OCI-M1 (cell line): ENCODE results near the gene SMG6.
"Not testable (repeated sequence)": the region's sequence is repeated elsewhere in the genome, so short reads cannot be mapped to it uniquely, and the experiment has no call there.

Source experiments
- DNase-seq: peaks from one replicate; lab custom pipeline; 2025; lab: John Stamatoyannopoulos, UW

Gene SMG6

DNA sequence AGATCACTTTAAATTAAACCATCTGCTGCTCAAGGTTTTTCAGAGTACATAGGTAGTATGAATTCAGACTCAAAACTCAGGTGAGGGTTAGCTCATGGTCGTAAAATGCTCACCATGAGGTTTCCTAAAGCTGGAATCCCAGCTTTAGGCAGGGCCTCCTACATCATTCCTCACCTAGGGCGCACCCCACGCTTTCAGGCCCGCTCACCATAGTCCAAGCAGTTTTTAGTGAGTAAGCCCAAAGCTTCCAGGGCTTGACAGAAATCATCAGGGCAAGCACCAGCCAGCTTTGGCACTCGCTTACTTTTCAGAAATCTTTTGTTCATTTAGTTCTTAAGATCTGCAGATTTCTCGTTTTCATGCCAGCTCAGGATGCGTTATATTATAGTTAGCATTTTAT, 158.9 kb downstream of the SMG6 start:
- DNase-seq = no peak

DNA sequence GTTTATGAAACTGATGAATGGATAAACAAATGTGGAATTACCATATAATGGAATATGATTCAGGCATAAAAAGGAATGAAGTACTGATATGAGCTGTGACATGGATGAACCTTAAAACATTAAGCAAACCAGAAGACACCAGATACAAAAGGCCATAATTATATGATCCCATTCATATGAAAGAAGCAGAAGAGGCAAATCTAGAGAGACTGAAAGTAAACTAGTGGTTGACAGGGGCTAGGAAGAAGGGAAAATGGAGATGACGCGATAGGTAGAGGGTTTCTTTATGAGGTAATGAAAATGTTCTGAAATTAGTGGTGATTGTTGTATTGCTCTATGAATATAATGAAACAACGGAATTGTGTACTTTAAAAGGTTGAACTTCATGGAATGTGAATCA, 160.3 kb downstream of the SMG6 start:
- no peak for DNase-seq

DNA sequence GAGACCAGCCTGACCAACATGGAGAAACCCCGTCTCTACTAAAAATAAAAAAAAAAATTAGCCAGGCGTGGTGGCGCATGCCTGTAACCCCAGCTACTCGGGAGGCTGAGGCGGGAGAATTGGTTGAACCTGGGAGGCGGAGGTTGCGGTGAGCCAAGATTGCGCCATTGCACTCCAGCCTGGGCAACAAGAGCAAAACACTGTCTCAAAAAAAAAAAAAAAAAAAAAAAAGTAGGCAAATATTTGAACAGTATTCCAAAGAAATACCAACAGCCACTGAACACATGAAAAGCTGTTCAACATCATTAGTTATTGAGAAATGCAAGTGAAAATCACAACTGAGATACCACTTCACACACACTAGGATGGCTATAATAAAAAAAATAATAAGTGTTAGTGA, 160.9 kb downstream of the SMG6 start:
- DNase-seq = not testable (repeated sequence)

DNA sequence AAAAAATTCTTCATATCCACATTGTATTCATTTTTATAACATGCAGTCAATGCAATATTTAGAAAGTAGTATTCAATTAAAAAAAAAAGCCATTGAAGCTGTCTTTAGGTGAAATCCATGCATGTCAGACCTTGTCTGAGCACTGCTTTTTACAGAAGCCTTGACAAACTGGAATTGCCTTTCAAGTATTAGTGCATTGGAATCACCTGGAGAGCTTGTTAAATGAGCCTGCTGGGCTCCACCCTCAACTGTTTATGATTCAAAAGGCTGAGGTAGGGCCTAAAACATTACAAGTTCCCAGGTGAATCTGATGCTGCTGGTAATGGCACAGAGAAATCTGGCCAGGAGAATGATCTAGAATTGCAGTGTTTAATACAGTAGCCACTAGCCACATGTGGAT, 162.9 kb downstream of the SMG6 start:
- DNase-seq = no peak

DNA sequence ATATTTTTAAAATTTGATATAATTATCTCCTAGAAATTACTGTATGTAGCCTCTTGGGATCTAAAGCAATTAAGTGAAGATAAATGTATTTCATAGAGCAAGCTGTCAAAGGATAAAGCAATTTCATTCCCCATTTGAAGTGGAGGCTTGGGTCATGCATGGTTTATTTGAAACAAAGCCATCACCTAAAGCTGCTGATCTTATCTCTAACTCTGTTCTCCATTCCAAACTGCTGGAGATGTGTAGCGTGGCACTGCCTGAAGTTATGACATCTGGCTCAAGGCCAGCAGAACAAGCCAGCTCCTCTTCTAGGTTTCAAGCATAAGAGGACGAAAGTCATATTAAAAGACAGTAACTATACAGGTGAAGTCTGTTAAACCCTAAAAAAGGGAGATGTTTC, 164.8 kb downstream of the SMG6 start:
- peak; percentile 51 for DNase-seq

DNA sequence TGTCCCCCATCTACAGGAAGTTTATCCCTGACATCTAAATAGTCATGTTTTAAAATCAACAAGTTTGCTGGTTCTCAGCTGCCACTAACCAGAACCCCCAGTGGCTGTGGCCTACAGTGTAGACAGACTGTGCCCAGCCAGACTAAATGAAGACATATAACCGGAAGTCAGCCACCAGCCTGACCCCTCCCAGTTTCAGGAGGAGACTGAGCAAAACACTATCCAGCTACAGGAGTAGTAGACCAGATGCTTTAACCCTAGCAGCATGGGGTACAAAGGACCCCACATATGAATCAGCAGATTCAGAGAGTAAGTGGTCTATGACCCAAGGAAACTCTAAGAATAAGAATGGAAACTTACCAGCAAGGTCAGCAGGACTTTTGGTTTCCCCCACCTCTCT, 165.3 kb downstream of the SMG6 start:
- peak; percentile 17 for DNase-seq

DNA sequence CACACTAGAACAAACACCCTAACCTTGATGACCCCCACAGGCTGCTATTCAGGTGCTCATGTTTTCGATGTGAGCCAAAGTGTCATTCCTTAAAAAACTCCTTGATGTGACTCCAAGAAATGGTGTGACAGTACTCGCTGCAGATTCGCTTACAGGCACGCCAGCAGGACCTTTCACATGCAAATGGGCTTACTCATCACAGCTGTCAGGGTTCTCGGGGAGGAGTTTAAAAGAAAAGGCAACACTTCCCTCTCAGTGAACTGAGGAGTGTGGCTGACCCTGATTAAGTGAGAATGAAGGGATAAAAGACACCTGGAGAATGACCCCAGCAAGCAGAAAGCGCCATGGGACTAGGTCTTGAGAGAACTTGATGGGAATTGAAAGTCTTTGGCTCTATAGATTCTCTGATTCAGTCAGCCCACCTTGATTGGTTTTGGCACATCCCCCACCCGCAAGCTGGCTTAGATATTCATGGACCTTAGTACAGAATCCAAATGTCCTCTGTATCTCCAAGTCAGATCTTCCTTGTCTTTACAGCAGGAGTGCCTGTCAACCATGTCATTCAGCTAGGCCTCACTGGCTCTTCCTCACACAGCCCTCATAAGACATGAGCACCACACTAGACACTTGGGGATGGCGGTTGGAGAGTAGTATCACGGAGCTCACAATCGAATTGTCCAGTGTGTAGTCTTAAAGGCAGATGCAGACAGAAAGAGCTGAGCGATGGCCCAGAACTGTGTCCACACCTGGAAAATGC, 166.1 kb downstream of the SMG6 start:
- DNase-seq = no peak

DNA sequence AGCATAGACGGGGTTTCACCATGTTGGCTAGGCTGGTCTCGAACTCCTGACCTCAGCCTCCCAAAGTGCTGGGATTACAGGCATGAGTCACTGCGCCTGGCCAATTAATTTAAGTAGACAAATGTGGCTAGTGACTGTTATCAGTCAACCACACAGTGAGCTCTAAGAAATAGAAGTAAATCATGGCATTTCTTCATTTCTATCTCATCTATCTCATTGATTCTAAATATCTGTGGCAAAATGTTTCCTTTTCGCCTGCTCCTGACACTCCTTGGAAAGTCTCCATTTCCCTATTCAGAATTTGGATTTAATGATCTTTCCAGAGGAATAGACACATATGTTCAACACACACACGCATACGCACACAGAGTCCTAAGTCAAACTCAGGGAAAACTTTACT, 167.3 kb downstream of the SMG6 start:
- peak; percentile 32 for DNase-seq

DNA sequence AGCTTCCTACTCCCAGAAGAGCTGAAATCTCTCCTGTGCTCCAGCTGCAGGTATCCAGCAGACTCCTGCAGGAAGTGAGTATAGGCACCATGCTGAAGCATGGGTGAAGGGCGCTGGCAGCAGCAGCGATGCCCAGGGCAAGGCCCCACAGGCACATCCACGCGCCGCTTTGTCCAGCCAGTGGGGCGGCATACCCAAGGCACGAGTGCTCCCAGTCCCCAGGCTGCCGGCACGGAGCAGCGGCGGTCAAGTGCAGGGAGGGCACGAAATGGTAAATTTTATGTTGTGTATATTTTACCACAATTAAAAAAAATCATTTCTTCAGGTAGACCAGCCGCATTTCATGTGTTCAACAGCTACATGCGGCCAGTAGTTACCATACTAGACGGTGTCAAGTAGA, 175.6 kb downstream of the SMG6 start:
- DNase-seq = no peak

DNA sequence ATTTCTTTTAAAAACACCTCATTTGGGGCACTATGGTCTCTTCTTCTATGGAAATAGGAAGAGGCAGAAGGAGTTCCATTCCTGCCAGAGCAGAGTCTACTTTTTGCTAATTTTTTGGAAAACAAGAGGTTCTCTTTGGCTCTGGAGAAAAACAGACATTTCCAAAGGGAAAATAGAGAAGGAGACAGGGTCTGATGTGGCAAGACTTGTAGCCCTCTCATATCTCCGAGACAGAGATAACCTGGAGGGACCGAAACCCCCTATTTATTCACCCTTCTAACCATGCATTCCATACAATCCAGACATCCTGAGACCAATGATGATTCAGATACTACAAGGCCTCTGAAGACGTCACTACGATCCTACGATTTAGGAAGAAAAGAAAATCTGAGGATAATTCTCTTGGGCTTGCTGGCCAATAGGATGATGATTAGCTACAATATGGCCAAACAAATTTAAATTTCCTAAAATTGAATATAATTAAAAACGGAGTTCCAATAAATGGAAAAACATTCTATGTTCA, 178.5 kb downstream of the SMG6 start:
- DNase-seq = no peak

DNA sequence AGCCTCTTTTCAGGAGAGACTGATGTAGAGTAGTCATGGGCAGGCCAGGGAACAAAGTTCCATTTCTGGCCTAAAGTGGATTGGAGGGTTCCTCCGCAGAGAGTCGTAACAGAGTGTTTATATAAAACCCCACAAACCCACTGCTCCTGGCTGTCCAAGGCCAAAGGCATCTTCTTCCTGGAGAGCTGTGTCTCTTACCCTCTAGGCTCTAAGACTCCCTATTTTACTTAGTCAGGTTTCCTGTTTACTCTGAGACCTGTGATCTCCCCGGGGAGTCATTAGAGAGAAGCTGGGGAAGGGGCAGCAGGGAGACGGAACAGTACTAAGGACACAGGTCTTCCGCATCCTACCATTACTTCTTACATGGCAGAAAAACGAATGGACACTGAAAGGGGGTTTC, 179.2 kb downstream of the SMG6 start:
- DNase-seq = no peak

DNA sequence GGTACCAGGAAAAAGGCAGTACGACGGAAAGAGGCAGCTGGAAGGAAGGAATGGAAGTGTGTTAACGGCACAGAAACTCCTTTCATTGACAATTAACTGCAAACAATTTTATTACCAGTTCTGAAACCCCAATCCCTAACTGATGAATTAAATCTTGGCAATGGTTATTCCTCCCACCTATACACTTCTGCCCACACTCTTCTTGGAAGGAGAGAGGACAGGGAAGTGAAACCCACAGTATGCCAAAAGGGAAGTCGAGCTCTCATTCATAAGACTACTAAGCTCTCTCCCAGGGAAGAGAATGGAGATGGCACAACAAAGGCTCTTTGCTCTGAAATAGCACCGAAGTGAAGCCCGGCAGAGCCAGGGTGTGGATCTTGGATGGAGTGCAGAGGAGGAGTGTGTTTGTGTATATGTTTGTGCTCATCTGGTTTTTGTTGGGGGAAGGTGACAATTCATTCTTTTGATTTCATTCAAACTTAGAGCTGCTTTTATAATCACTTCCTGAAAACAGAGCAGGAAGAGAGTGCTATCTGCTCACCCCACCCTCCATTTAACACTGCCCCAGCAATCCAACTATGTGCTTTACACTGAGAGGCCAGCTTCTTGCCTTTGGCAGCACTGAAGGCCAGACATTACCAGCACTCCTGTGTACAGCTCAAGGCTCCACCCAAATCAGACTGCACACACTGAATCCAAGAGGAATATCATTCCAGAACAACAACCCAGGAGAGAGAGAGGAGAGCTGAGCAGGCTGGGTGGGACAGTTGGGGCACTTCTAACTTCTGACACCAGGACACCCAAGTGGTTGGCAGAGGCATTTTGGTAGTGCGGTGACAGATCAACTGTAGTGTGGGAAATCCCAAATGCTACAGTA, 180.0 kb downstream of the SMG6 start:
- DNase-seq = peak; percentile 40

DNA sequence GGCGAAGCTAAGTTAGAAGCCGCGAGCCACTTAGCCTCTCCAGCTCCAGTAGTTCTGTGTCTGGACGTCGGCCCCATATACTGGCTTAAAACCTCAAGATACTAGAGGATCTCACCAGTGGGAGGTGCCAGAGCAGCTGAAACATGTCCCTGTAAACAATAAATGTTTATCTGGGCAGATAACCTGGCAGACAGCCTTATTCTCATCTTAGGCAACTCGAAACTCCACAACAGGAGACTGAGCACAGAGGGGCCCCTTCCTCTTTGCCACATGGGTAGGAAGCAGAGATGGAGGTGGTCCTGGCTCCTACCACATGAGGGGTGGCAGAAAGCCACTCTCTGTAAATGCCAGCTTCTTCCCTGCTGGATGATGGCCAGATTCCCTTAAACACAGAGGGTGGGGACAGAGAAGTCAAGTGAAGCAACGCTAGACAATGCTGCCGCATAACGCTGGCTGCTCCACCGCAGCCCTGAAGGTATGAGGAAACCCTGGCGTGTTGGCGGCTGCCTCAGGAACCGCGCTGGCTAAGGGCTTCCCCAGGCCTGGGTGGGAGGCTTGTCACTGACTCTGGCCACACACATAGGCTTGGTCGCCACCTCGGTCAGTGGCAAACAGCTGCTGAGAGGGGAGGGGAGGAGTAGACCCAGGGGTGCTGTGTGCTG, 180.8 kb downstream of the SMG6 start:
- no peak for DNase-seq

DNA sequence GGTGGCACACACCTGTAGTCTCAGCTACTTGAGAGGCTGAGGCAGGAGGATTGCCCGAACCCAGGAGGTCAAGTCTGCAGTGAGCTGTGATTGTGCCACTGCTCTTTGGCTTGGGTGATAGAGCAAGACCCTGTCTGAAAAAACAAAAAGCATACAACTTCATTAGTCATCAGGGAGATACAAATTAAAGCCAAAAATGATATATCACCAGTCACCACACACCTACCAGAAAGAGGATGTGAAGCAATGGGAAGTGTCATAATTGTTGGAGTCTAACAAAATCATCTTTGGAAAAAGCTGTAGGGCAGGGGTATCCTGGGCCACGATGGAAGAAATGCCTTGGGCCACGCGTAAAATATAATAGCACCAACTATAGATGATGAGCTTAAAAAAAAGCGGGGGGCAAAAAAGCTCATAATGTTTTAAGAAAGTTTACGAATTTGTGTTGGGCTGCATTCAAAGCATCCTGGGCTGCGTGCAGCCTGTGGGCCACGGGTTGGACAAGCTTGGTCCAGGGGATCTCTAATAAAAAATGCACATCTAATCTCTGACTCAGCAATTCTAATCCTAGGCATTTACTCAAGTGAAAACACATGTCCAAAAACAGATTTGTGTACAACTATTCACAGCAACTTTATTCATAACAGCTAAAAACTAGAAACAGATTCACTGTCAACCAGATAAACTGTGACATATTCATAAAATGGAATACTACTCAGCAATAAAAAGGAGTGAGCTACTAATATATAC, 182.8 kb downstream of the SMG6 start:
- no peak for DNase-seq

DNA sequence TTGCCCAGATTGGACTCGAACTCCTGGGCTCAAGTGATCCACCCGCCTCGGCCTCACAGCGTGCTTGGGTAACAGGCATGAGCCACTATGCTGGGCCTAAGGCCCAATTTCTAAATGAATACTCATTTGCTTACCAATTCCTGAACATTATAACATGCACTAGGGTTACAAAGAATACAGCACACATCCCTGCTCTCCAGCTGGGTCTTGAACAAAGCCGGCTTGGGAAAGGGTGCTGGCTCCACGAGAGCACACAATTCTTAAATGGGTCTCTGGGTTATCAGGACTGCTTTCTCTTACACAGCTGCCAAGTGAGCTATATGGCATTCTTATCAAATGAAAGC, 190.3 kb downstream of the SMG6 start:
- DNase-seq = no peak

DNA sequence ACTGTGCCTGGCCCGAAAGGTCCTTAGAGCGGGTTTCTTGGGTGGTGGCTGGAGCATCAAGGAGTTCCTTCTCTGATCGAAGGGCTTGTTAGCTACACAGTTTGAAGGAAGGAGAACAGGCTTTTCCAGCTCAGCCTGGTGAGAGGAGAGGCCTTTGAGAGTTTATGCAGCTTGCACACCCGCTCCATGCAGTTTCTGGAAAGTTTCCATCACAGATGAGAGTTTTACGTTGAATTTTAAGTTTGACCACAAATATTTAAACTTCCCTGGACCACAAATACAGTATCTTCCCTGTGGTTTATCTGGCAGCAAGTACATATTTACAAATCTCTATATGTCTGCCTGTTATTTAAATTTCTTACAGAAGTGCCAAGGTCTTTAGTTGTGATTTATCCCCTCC, 191.9 kb downstream of the SMG6 start:
- DNase-seq = no peak

DNA sequence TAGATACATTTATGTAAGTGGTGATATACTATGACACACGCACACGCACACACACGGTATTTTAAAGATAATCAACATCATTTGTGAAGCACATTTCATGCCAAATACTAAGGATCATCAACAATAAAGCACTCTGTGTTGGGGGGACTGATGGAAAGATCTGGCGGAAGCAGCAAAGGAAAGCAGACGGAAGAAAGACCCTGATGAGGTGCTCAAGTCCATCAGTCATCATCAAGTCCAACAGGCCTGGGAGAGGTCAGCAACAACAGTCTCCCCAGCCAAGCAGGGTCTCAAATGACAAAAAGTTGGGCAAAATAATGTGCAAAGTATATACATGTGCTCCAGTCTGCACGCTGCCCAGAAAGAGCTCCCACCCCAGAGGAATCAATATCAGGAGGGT, 193.1 kb downstream of the SMG6 start:
- DNase-seq = no peak

DNA sequence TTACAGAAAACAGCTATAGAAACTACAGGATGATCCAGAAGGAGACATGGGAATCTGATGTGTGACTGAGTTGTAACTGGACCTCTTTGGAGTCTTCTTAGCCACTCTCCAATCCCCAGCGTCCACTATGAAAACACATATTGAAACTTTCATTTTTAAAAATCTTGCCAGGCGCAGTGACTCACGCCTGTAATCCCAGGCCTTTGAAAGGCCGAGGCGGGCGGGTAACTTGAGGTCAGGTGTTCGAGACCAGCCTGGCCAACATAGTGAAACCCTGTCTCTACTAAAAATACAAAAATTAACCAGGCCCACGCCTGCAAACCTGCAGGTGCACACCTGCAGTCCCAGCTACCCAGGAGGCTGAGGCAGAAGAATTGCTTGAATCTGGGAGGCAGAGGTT, 195.4 kb downstream of the SMG6 start:
- DNase-seq = no peak

DNA sequence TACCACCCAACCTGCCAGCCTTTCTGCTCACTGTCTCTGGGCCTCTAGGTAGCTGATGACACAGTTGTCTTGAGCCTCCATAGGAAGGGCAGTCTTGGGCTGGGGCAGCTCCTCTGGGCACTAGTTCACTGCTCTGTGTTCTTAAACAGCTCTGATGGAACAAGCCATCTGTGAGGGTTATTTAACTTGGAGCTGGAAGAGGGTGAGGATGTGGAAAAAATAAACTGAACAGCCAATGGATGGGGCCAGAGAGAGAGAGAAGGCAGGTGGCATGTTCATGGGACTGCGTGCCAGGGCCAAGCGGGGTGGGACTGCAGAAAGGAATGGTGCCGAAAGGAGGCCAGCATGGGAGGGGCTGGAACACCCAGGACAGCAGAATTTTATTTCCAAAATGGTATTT, 196.1 kb downstream of the SMG6 start:
- DNase-seq = no peak

DNA sequence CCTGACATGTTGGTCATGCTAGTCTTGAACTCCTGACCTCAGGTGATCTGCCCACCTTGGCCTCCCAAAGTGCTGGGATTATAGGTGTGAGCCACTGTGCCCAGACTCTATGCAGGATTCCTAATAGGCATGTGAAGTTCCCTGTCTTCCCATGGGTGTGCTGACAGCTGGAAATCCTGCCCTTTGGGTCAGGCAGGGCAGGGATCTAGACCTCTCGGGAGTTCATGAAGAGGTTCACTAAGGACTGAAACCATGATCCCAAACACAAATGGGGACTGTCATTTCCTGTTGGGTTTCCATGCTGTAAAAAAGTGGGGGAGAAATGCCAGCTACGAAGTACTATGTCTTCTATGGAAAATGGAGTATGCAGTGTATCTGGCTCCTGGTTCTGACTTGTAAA, 196.5 kb downstream of the SMG6 start:
- no peak for DNase-seq

DNA sequence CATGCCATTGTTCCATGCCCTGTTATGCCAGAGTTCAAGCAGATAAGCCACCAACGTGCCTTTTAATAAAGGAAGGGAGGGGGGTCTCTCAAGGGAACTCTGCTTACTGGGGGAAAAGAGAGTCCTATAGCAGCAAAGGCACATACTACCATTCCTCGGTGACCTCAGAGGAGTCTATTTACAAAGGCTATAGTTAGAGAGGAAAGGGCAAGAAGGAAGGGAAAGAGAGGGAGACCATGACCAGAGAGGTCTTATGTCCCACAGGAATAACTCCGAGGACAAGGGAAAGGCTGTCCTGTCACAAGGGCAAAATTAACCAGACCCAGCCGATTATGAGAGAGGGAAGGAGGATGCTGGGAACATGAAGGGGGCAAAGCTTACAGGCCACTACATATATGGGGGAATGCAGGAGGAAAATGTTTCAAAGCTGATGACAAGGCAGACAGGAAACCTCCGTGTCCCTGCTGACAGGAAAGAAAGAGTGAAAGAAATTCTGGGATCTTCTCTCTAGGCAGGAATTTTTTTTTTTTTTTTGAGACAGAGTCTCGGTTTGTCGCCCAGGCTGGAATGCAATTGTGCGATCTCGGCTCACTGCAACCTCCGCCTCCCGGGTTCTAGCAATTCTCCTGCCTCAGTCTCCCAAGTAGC, 197.2 kb downstream of the SMG6 start:
- no peak for DNase-seq

DNA sequence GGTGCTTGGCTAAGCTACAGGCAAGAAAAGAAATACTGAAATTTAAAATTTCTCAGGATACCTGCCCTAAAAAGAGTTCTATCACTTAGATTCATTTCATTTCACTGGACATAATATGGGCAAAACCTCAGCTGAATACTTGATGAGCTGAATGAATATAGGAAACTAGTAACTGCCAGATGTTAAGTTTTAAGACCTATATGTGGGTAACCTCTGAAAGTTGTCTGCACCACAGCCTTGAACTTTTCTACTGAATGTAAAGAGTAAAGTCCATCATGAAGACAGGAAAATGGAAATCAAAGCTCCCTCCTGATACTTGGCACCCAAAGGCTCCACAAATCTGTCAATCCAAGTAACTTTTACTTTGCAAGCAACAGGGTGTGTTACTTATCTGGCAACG, 197.9 kb downstream of the SMG6 start:
- no peak for DNase-seq
